Naive thymus-derived CD4-positive, alpha-beta T cell (primary cell): ENCODE results near the gene SEMA6A. TPM values are rescaled to one million over a fixed set of nuclear protein-coding genes. Genes with fewer than 3 reads are reported as not detected.

ENCODE experiments used
- ATAC-seq: fragments of 150-1000 bp; cut with Tn5 transposase; 2 replicates; pipeline ENCODE4 v1.10.0; 2021; ENCODE audit warnings: mild to moderate bottlenecking, moderate library complexity
- CTCF ChIA-PET: fragments of 350-600 bp; sonication (Branson Sonifier 250); formaldehyde crosslinking; loops from one replicate; lab custom pipeline; 2021; ENCODE audit warnings: antibody characterized with exemption; lab: Charles Lee
- POLR2A ChIA-PET: fragments of 350-600 bp; sonication (Branson Sonifier 250); formaldehyde crosslinking; loops from one replicate; lab custom pipeline; 2021; ENCODE audit warnings: antibody characterized with exemption, inconsistent platforms; lab: Charles Lee
- DNase-seq, 9 donors: peaks; one replicate each; pipeline versions ENCODE4 v3.0.0 to v3.0.0-alpha.2; 2020 to 2022; ENCODE audit warnings: mixed read lengths in 1 of 9
- H3K27ac ChIP-seq: one replicate; pipeline ENCODE4 v1.7.0; 2013; ENCODE audit warnings: mild to moderate bottlenecking, low read depth, low read length, moderate library complexity
- H3K27me3 ChIP-seq, 2 donors: one replicate each; pipeline ENCODE4 v1.7.0; 2013; ENCODE audit warnings: low read length in 2 of 2, mild to moderate bottlenecking in 2 of 2, moderate library complexity in 2 of 2; ENCODE audit not compliant: control insufficient read depth in 2 of 2, insufficient read depth in 2 of 2
- H3K36me3 ChIP-seq, 3 experiments: 1 replicate in 2 of 3; 2 replicates in 1 of 3; pipeline ENCODE4 v1.7.0; 2013; ENCODE audit warnings: low read length in 3 of 3, mild to moderate bottlenecking in 3 of 3, moderate library complexity in 1 of 3; ENCODE audit not compliant: insufficient read depth in 3 of 3, control insufficient read depth in 2 of 3
- H3K4me1 ChIP-seq, 2 donors: one replicate each; pipeline ENCODE4 v1.7.0; 2013; ENCODE audit warnings: low read length in 2 of 2, mild to moderate bottlenecking in 2 of 2, moderate library complexity in 1 of 2; ENCODE audit not compliant: control insufficient read depth in 2 of 2, insufficient read depth in 2 of 2
- H3K4me3 ChIP-seq: 2 replicates; pipeline ENCODE4 v1.7.0; 2013; ENCODE audit warnings: mild to moderate bottlenecking, low read length
- H3K9me3 ChIP-seq, 3 experiments: 1 replicate in 2 of 3; 2 replicates in 1 of 3; pipeline ENCODE4 v1.7.0; 2013; ENCODE audit warnings: low read length in 3 of 3; ENCODE audit not compliant: control insufficient read depth in 2 of 3
- H3K27ac Mint-ChIP-seq, 9 donors: one replicate each; pipeline ENCODE4 v1.8.0; 2020 to 2022; ENCODE audit warnings: mixed read lengths in 9 of 9, mild to moderate bottlenecking in 8 of 9, moderate library complexity in 5 of 9, inconsistent platforms in 2 of 9
- H3K27me3 Mint-ChIP-seq, 5 donors: one replicate each; pipeline ENCODE4 v1.8.0; 2021 to 2022; ENCODE audit warnings: mixed read lengths in 5 of 5, mild to moderate bottlenecking in 1 of 5
- H3K36me3 Mint-ChIP-seq, 5 donors: one replicate each; pipeline ENCODE4 v1.8.0; 2020 to 2022; ENCODE audit warnings: mixed read lengths in 5 of 5, mild to moderate bottlenecking in 3 of 5, inconsistent platforms in 1 of 5
- H3K4me1 Mint-ChIP-seq, 7 donors: one replicate each; pipeline ENCODE4 v1.8.0; 2020 to 2022; ENCODE audit warnings: mixed read lengths in 7 of 7, mild to moderate bottlenecking in 3 of 7, inconsistent platforms in 1 of 7
- H3K4me3 Mint-ChIP-seq, 10 donors: one replicate each; pipeline ENCODE4 v1.8.0; 2020 to 2022; ENCODE audit warnings: mild to moderate bottlenecking in 10 of 10, mixed read lengths in 10 of 10, moderate library complexity in 6 of 10, inconsistent platforms in 2 of 10
- H3K9me3 Mint-ChIP-seq, 11 donors: one replicate each; pipeline ENCODE4 v1.8.0; 2020 to 2022; ENCODE audit warnings: mixed read lengths in 11 of 11, mild to moderate bottlenecking in 4 of 11, inconsistent platforms in 1 of 11, moderate library complexity in 1 of 11
- intact Hi-C, 2 donors: fragments of 100-400 bp; cut with micrococcal nuclease; formaldehyde crosslinking; loops; one replicate each; pipeline ENCODE4 v1.15.1; 2023
- polyA plus RNA-seq, 2 donors: library from polyadenylated mRNA; unstranded; fragments of 300-500 nt; fragmentation: Illumina TruSeq; gene quantifications; one replicate each; pipeline ENCODE4 v1.2.3, GENCODE V29; 2021
- total RNA-seq, 6 experiments: library from RNA in 5 of 6; stranded (reverse) in 5 of 6; gene quantifications; 1 replicate in 5 of 6; 2 replicates in 1 of 6; pipeline ENCODE4 v1.2.3 and lab custom pipeline; 2021 to 2026

The SEMA6A gene
- total and polyA plus RNA-seq, 7 experiments from 2014 or later: 0.87 to 1.5 TPM; not detected in 5

DNA sequence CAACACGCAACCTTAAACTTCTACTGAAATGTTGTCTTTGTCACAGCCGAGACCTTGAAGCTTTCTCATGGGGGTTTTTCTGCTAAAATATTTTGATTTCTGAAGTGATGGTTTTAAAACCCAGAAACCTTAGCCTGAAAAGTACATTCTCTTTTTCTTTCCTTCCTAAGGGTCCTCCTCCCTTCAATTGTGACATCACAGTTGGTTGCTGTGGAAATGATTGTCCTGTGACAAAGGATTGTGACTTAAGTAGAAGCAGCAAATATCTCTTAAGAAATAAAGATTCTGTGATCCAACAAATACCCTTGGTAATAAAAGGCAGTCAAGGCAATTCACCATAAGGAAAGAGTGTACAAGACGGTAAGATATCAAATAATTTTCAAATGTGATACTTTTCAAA, 125.2 kb downstream of the SEMA6A start:
- H3K27ac Mint-ChIP-seq: no peak overlapping the region
- no peaks in the 10 kb centered on the region for H3K27me3 Mint-ChIP-seq
- H3K36me3 Mint-ChIP-seq: peaks cover 0 to 78% (median 39%) of the 10 kb centered on the region in 5 donors
- no peaks in the 10 kb centered on the region for H3K27me3 ChIP-seq
- peaks cover 0 to 8% (median 0%) of the 10 kb centered on the region in 3 experiments for H3K36me3 ChIP-seq
- no peak for DNase-seq
- H3K27ac ChIP-seq: no peak overlapping the region
- H3K9me3 Mint-ChIP-seq: peaks cover 0 to 3% (median 0%) of the 10 kb centered on the region in 11 donors
- H3K4me1 ChIP-seq: no peaks in the 10 kb centered on the region
- H3K4me1 Mint-ChIP-seq: peaks cover 0 to 12% (median 3%) of the 10 kb centered on the region in 7 donors
- ATAC-seq: no peak
- H3K4me3 ChIP-seq: no peak overlapping the region
- intact Hi-C loops: no loop called here
- ChIA-PET POLR2A (no interaction called here), CTCF (no interaction called here)
- H3K9me3 ChIP-seq: no peaks in the 10 kb centered on the region
- no peak overlapping the region for H3K4me3 Mint-ChIP-seq

DNA sequence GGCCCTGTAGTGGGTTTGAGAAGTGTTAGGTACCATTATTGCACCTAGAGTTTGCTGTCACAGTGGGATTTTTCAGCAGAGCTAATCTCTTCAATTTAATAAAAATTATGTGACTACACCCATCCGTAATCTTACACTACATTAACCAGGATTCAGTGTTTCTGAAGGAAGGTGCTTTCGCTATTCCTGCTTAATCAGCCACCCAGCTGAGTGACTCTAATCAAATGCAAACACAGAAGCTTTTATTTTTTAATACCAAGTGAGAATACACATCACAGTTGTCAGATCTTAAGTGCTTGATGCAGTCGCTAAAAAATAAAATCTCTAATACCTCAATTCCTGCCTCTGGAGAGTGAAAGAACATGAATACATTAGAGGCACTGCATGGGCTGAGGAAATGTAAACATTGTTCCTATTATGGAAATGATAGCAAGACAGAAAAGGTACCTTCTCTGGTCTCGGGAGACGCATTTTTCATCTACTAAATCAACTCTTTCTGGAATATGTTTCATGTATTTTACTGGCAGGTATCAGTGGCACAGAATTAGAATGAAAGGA, 125.7 kb downstream of the SEMA6A start:
- H3K27ac Mint-ChIP-seq: peak overlapping the region in 1 of 9 donors; percentile 5
- CTCF ChIA-PET: no interaction called here
- no peaks in the 10 kb centered on the region for H3K4me1 ChIP-seq
- H3K9me3 ChIP-seq: no peaks in the 10 kb centered on the region
- peaks cover 0 to 8% (median 0%) of the 10 kb centered on the region in 3 experiments for H3K36me3 ChIP-seq
- H3K27me3 Mint-ChIP-seq: no peaks in the 10 kb centered on the region
- no peak for DNase-seq
- intact Hi-C loops: no loop called here
- POLR2A ChIA-PET: no interaction called here
- H3K4me3 Mint-ChIP-seq: no peak overlapping the region
- peaks cover 0 to 77% (median 39%) of the 10 kb centered on the region in 5 donors for H3K36me3 Mint-ChIP-seq
- no peaks in the 10 kb centered on the region for H3K27me3 ChIP-seq
- H3K27ac ChIP-seq: no peak overlapping the region
- no peak overlapping the region for H3K4me3 ChIP-seq
- peaks cover 0 to 3% (median 0%) of the 10 kb centered on the region in 11 donors for H3K9me3 Mint-ChIP-seq
- H3K4me1 Mint-ChIP-seq: peaks cover 0 to 7% (median 0%) of the 10 kb centered on the region in 7 donors
- no peak for ATAC-seq

DNA sequence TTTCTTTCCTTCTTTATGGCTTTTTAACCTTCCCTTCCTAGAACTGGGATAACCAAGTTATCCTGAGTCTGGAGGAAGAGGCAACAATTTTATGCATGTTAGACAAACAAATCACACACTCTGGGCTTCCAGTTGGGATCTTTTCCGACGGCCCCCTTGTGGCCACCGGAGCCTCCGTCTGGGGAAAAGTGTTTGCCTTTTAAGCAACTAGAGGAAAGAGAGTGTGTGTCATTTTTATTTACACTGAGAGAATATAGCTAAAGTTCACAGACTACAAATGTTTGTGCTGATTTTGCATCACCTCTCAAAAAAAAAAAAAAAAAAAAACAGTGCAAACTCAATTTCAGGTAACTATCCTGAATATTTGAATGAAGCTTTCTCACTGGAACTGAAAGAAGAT, 126.2 kb downstream of the SEMA6A start:
- H3K4me1 Mint-ChIP-seq: peaks cover 0 to 2% (median 0%) of the 10 kb centered on the region in 7 donors
- no peaks in the 10 kb centered on the region for H3K27me3 Mint-ChIP-seq
- peaks cover 0 to 79% (median 43%) of the 10 kb centered on the region in 5 donors for H3K36me3 Mint-ChIP-seq
- no peak overlapping the region for H3K4me3 Mint-ChIP-seq
- DNase-seq: no peak
- Histone ChIP-seq H3K36me3 (peaks cover 0 to 8% (median 0%) of the 10 kb centered on the region in 3 experiments), H3K9me3 (no peaks in the 10 kb centered on the region), H3K27ac (no peak overlapping the region), H3K27me3 (no peaks in the 10 kb centered on the region), H3K4me3 (no peak overlapping the region), H3K4me1 (no peaks in the 10 kb centered on the region)
- ChIA-PET POLR2A (no interaction called here), CTCF (no interaction called here)
- H3K27ac Mint-ChIP-seq: no peak overlapping the region
- no peak for ATAC-seq
- intact Hi-C loops: no loop called here
- peaks cover 0 to 3% (median 0%) of the 10 kb centered on the region in 11 donors for H3K9me3 Mint-ChIP-seq

DNA sequence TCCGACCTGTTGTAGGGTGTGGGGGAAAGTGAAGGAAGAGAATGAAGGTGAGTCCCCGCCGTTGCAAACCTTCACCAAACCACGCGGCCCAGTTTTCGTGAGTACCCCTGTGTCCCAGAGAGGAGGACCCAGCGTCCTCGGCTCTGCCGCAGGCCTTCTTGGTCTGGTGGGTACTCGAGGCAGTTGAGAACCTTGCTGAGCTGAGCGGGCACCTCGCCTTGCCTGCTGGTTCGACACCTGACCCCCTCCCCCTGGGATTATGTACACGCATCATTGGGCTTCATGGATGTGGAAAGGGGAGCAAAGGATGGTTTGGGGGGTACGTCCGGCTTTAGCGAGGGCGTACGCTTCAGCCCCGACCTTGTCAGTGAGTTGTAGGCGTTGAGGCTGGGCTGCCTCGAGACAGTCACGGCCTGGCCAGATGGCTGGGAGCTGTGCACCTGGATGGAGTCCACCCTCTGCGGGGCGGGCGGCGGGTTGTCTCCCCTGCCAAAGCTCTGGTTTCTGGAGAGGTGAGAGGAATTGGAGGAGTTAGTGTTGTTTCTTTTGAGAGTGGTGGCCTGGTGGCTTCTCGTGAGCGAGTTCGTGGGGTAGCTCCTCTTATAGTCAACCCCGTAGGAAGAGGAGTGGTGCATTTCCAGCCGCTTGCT, 128.1 kb downstream of the SEMA6A start:
- ChIA-PET POLR2A (no interaction called here), CTCF (no interaction called here)
- Mint-ChIP-seq H3K9me3 (peaks cover 0 to 3% (median 0%) of the 10 kb centered on the region in 11 donors), H3K36me3 (peaks cover 0 to 76% (median 51%) of the 10 kb centered on the region in 5 donors), H3K27me3 (no peaks in the 10 kb centered on the region), H3K27ac (no peak overlapping the region), H3K4me1 (no peaks in the 10 kb centered on the region), H3K4me3 (no peak overlapping the region)
- H3K27ac ChIP-seq: no peak overlapping the region
- no peaks in the 10 kb centered on the region for H3K4me1 ChIP-seq
- H3K4me3 ChIP-seq: no peak overlapping the region
- H3K36me3 ChIP-seq: peaks cover 0 to 8% (median 0%) of the 10 kb centered on the region in 3 experiments
- H3K27me3 ChIP-seq: no peaks in the 10 kb centered on the region
- ATAC-seq: no peak
- DNase-seq: no peak
- intact Hi-C loops: no loop called here
- no peaks in the 10 kb centered on the region for H3K9me3 ChIP-seq

DNA sequence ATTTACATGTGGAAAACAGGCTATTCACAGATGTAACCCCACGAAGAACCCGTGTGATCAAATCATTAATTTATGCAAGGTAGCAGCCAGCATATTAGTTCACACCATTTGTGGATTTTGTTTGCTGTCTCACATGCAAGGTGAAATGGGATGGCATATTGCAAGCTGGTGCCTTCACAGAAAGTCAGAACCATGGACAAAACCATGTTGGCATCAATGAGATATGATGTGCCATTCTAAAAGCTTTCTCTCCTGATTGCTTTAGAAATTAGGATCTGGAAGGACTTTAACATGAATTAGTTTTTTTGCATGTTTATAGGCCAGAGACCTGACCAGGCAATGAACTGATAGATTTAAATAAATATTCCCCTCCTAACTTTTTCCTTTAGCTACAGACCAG, 129.3 kb downstream of the SEMA6A start:
- peaks cover 0 to 3% (median 0%) of the 10 kb centered on the region in 11 donors for H3K9me3 Mint-ChIP-seq
- peaks cover 0 to 67% (median 46%) of the 10 kb centered on the region in 5 donors for H3K36me3 Mint-ChIP-seq
- Histone ChIP-seq H3K4me1 (no peaks in the 10 kb centered on the region), H3K36me3 (peaks cover 0 to 8% (median 0%) of the 10 kb centered on the region in 3 experiments), H3K4me3 (no peak overlapping the region), H3K9me3 (no peaks in the 10 kb centered on the region), H3K27me3 (no peaks in the 10 kb centered on the region), H3K27ac (no peak overlapping the region)
- DNase-seq: no peak
- ChIA-PET POLR2A (no interaction called here), CTCF (no interaction called here)
- no peaks in the 10 kb centered on the region for H3K27me3 Mint-ChIP-seq
- no peak for ATAC-seq
- intact Hi-C loops: no loop called here
- no peaks in the 10 kb centered on the region for H3K4me1 Mint-ChIP-seq
- H3K27ac Mint-ChIP-seq: no peak overlapping the region
- no peak overlapping the region for H3K4me3 Mint-ChIP-seq

DNA sequence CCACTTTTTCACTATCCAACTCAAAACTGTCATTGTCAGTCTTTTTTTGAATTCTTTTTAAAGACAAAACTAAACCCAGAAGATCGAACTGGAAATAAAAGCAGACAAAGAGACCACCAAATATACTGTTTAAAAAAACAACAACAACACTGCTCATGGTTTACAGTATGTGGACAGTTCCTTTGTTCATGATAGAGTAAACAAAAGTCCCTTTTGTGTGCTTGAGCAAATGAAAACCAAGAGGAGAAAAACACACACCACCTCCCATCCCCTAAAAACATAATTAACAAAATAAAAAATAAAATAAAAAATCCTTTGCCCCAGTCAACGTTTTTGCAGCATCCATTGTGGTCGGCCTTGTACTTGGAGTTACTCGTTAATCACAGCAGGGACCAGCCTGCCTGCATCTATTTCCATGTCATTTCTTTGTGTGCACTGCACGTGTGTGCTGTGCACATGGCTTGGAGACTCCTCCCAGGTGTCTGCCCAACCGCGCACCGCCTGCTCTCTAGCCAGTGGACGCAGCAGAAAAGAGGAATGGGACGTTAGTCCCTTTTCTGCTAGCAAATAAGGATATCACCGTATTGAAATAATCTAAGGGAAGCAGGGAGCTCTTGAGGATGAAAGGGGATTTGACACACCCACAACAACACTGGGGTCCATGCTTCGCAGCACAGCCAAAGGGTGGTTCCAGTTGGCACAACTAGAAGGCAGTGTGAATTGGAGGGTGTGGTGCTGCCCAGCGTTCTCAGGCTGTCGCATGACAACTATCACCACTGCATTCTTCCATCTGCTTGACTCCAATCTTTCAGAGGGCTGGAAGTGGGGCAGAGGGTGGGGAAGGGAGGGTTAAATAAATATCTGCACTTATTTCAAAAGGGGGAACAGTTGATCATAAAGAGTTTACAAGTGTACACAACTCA, 130.0 kb downstream of the SEMA6A start:
- no peaks in the 10 kb centered on the region for H3K9me3 ChIP-seq
- H3K27me3 ChIP-seq: no peaks in the 10 kb centered on the region
- Mint-ChIP-seq H3K27ac (peak overlapping the region in 1 of 9 donors; percentile 82), H3K4me3 (no peak overlapping the region), H3K9me3 (peaks cover 0 to 3% (median 0%) of the 10 kb centered on the region in 11 donors), H3K27me3 (no peaks in the 10 kb centered on the region), H3K4me1 (no peaks in the 10 kb centered on the region), H3K36me3 (peaks cover 0 to 64% (median 44%) of the 10 kb centered on the region in 5 donors)
- no peak overlapping the region for H3K27ac ChIP-seq
- no peaks in the 10 kb centered on the region for H3K4me1 ChIP-seq
- ChIA-PET POLR2A (no interaction called here), CTCF (interaction anchor here (0.6 kb wide), 1 partner anchor 813 kb away, joined by 7 read pairs; no protein-coding TSS in a partner anchor)
- intact Hi-C loops: no loop called here
- H3K4me3 ChIP-seq: no peak overlapping the region
- ATAC-seq: no peak
- DNase-seq: no peak
- peaks cover 0 to 8% (median 0%) of the 10 kb centered on the region in 3 experiments for H3K36me3 ChIP-seq
